K562 (cell line): ENCODE results near the gene KLHL12. TPM values are rescaled to one million over a fixed set of nuclear protein-coding genes. Genes with fewer than 3 reads are reported as not detected.
"Not testable (repeated sequence)": the region's sequence is repeated elsewhere in the genome, so short reads cannot be mapped to it uniquely, and the experiment has no call there.

ENCODE experiments used
- ATAC-seq: fragments of 200-7000 bp; cut with Tn5 transposase; 3 replicates; pipeline ENCODE4 v1.9.1; 2020; ENCODE audit warnings: moderate library complexity
- BruUV-seq: library from RNA; stranded (reverse); fragments of 400-500 nt; replicated peaks from 2 replicates; lab custom pipeline; 2021; lab: Mats Ljungman, UMichigan
- CTCF ChIA-PET: fragments of 300-600 bp; formaldehyde crosslinking; extraction: SDS; loops from one replicate; lab custom pipeline; 2021; ENCODE audit warnings: low intra/inter-chr PET ratio; lab: Yijun Ruan, JAX
- POLR2A ChIA-PET: fragments of 300-600, 350-650 bp; sonication (Branson Sonifier 250); formaldehyde crosslinking; extraction: SDS; loops from one replicate; lab custom pipeline; 2021; ENCODE audit warnings: antibody characterized with exemption, inconsistent platforms; lab: Yijun Ruan, JAX
- DNase-seq, 4 experiments: peaks; one replicate each; pipeline versions ENCODE4 v3.0.0 to v3.0.0-alpha.2; 2011 to 2018; ENCODE audit warnings: low spot score in 3 of 4, mixed read lengths in 3 of 4; ENCODE audit errors: extremely low read depth in 1 of 4
- FAIRE-seq: peaks from 2 replicates; lab custom pipeline; 2011; peaks lifted over from hg19 to GRCh38; lab: Jason Lieb, UNC
- H2AFZ ChIP-seq: 2 replicates; pipeline ENCODE4 v1.6.0; 2011; ENCODE audit warnings: low read depth, low read length, control low read depth, inconsistent platforms
- H3K27ac ChIP-seq: fragments of 200-600 bp; 3 replicates; pipeline ENCODE4 v1.8.0; 2011; ENCODE audit warnings: low read depth, mild to moderate bottlenecking, control low read depth, inconsistent platforms, low read length, moderate library complexity, mixed read lengths; ENCODE audit errors: extremely low read depth
- H3K27me3 ChIP-seq, 2 experiments: fragments of 300-600 bp in 1 of 2; 2 replicates in 1 of 2; 3 replicates in 1 of 2; pipeline versions ENCODE4 v1.6.0 to v1.8.0; 2011; ENCODE audit warnings: inconsistent platforms in 2 of 2, low read length in 2 of 2, mild to moderate bottlenecking in 1 of 2, mixed read lengths in 1 of 2, moderate library complexity in 1 of 2; ENCODE audit not compliant: control insufficient read depth in 2 of 2, insufficient read depth in 2 of 2
- H3K36me3 ChIP-seq: fragments of 300-600 bp; 3 replicates; pipeline ENCODE4 v1.8.0; 2011; ENCODE audit warnings: mild to moderate bottlenecking, low read length, inconsistent platforms; ENCODE audit not compliant: control insufficient read depth, insufficient read depth
- H3K4me1 ChIP-seq, 2 experiments: fragments of 200-600 bp in 1 of 2; replicated peaks in 1 of 2; 2 replicates in 1 of 2; 3 replicates in 1 of 2; pipeline versions ENCODE4 v1.5.1 to v1.8.0; 2011; ENCODE audit warnings: inconsistent platforms in 2 of 2, low read length in 2 of 2, mild to moderate bottlenecking in 1 of 2, mixed read lengths in 1 of 2, moderate library complexity in 1 of 2; ENCODE audit not compliant: control insufficient read depth in 2 of 2, insufficient read depth in 2 of 2
- H3K4me2 ChIP-seq: 2 replicates; pipeline ENCODE4 v1.6.1; 2011; ENCODE audit warnings: low read length, control low read depth, inconsistent platforms, mixed read lengths; ENCODE audit not compliant: insufficient read depth
- H3K4me3 ChIP-seq: fragments of 200-600 bp; sonication (generic), shearing (Covaris generic); 2 replicates; pipeline ENCODE4 v1.5.1; 2016; ENCODE audit warnings: control low read depth, inconsistent platforms
- H3K79me2 ChIP-seq: fragments of 200-600 bp; 3 replicates; pipeline ENCODE4 v1.8.0; 2011; ENCODE audit warnings: low read length, inconsistent platforms; ENCODE audit not compliant: control insufficient read depth, insufficient read depth
- H3K9ac ChIP-seq, 2 experiments: 2 replicates each; pipeline versions ENCODE4 v1.6.0 to v1.6.1; 2011; ENCODE audit warnings: low read depth in 2 of 2, low read length in 2 of 2, control low read depth in 1 of 2, inconsistent platforms in 1 of 2, mild to moderate bottlenecking in 1 of 2, mixed read lengths in 1 of 2; ENCODE audit not compliant: insufficient read depth in 1 of 2
- H3K9me1 ChIP-seq: one replicate; pipeline ENCODE4 v1.6.0; 2011; ENCODE audit warnings: inconsistent platforms, mild to moderate bottlenecking, low read length, moderate library complexity; ENCODE audit not compliant: control insufficient read depth, insufficient read depth
- H3K9me3 ChIP-seq: replicated peaks from 2 replicates; pipeline ENCODE4 v1.5.1; 2011; ENCODE audit warnings: low read depth, low read length, inconsistent platforms; ENCODE audit not compliant: control insufficient read depth, insufficient read depth
- H4K20me1 ChIP-seq: replicated peaks from 2 replicates; pipeline ENCODE4 v1.6.1; 2011; ENCODE audit warnings: low read length, inconsistent platforms, mixed read lengths; ENCODE audit not compliant: control insufficient read depth, insufficient read depth
- ATF7 ChIP-seq: fragments of 450-650 bp; IDR thresholded peaks from 2 replicates; pipeline ENCODE4 v1.7.1; 2014; ENCODE audit warnings: mild to moderate bottlenecking, moderate library complexity
- CC2D1A ChIP-seq: fragments of 450-650 bp; IDR thresholded peaks from 2 replicates; pipeline ENCODE4 v1.6.1; 2017; ENCODE audit warnings: mild to moderate bottlenecking
- CXXC5 ChIP-seq: fragments of 250-450 bp; sonication (Bioruptor Pico); IDR thresholded peaks from 2 replicates; pipeline ENCODE4 v1.8.0; 2022; ENCODE audit warnings: inconsistent platforms, mild to moderate bottlenecking, moderate library complexity
- EP300 ChIP-seq: IDR thresholded peaks from 2 replicates; pipeline ENCODE4 v1.6.1; 2012; ENCODE audit warnings: low read length, improper control_type of control experiment
- FOXK1 ChIP-seq: sonication (generic); formaldehyde crosslinking; IDR thresholded peaks from 2 replicates; pipeline ENCODE4 v1.8.0; 2022; ENCODE audit warnings: missing genetic modification reagents, mild to moderate bottlenecking, borderline replicate concordance
- HLTF ChIP-seq: fragments of 450-650 bp; IDR thresholded peaks from 2 replicates; pipeline ENCODE4 v1.6.1; 2016
- JUNB ChIP-seq: fragments of 450-650 bp; formaldehyde crosslinking; conservative IDR thresholded peaks from 2 replicates; pipeline ENCODE4 v1.4.0; 2020; ENCODE audit warnings: mild to moderate bottlenecking
- KLF16 ChIP-seq: IDR thresholded peaks from 2 replicates; pipeline ENCODE4 v1.6.1; 2016; ENCODE audit warnings: antibody characterized with exemption
- MTA1 ChIP-seq: fragments of 450-650 bp; IDR thresholded peaks from 2 replicates; pipeline ENCODE4 v1.6.1; 2017; ENCODE audit warnings: borderline replicate concordance
- MYNN ChIP-seq, 2 experiments: sonication (generic); formaldehyde crosslinking in 1 of 2; IDR thresholded peaks; 2 replicates each; pipeline versions ENCODE4 v1.5.0 to v1.6.1; 2016 to 2020; ENCODE audit warnings: antibody characterized with exemption in 1 of 2, missing genetic modification reagents in 1 of 2
- POLR2AphosphoS5 ChIP-seq: IDR thresholded peaks from 2 replicates; pipeline ENCODE4 v1.6.1; 2011; ENCODE audit warnings: mild to moderate bottlenecking, low read depth, low read length, moderate library complexity; ENCODE audit not compliant: control insufficient read depth, insufficient read depth
- RBFOX2 ChIP-seq: fragments of 200-400 bp; formaldehyde crosslinking; IDR thresholded peaks from 2 replicates; pipeline ENCODE4 v1.6.1; 2017; ENCODE audit warnings: low read depth, mild to moderate bottlenecking, low read length, moderate library complexity
- TRIM28 ChIP-seq: fragments of 450-650 bp; IDR thresholded peaks from 2 replicates; pipeline ENCODE4 v1.6.1; 2017
- ZFP30 ChIP-seq: fragments of 250-450 bp; sonication (Bioruptor Pico); IDR thresholded peaks from 2 replicates; pipeline ENCODE4 v1.8.0; 2022; ENCODE audit warnings: moderate library complexity, mild to moderate bottlenecking, inconsistent platforms, borderline replicate concordance
- ZKSCAN1 ChIP-seq: fragments of 150-350 bp; IDR thresholded peaks from 2 replicates; pipeline ENCODE4 v1.6.1; 2016; ENCODE audit warnings: low read depth, low read length
- WGBS: fragments of 100-300 bp; shearing (Covaris generic); methylation state at CpG from one replicate; pipeline ENCODE4 v1.1.6; 2016; ENCODE audit warnings: low coverage, mixed read lengths; ENCODE audit not compliant: insufficient coverage; ENCODE audit errors: missing lambda C conversion rate; 5-methylcytosine and 5-hydroxymethylcytosine counted together
- in situ Hi-C: fragments of 300-500 bp; cut with MboI; formaldehyde crosslinking; loops from 4 replicates; pipeline ENCODE4 v1.15.0; 2018; ENCODE audit warnings: inconsistent platforms, mixed read lengths
- intact Hi-C: fragments of 100-400 bp; cut with micrococcal nuclease; formaldehyde crosslinking; loops from 2 replicates; pipeline ENCODE4 v1.14.2; 2022
- polyA plus RNA-seq, 8 experiments: library from polyadenylated mRNA; depleted of rRNA in 4 of 8; stranded (reverse) in 5 of 8; unstranded in 3 of 8; fragments of >200 nt; fragmentation: Nextera tagmentation in 2 of 8; fragmentation: Illumina TruSeq in 1 of 8; extraction: Ambion mirVana in 2 of 8; extraction: Trizol in 1 of 8; gene quantifications; 2 replicates each; pipeline versions ENCODE4 v1.2.1 to v1.2.3, GENCODE V29; 2011 to 2014; ENCODE audit warnings: inconsistent platforms in 1 of 8, missing spikeins in 1 of 8
- total RNA-seq, 7 experiments: library from RNA; depleted of rRNA in 6 of 7; stranded (reverse); fragments of >200 nt in 6 of 7; fragmentation: Illumina TruSeq in 2 of 7; extraction: Trizol in 2 of 7; gene quantifications; 2 replicates each; pipeline versions ENCODE4 v1.2.1 to v1.2.3, GENCODE V29; 2011 to 2021; ENCODE audit warnings: low replicate concordance in 1 of 7
- TF ChIP-seq, protein P1 (sequence below): IDR thresholded peaks from 2 replicates; pipeline ENCODE4 v1.6.1; 2011; ENCODE audit not compliant: insufficient read length; ENCODE audit errors: extremely low read depth
- TF ChIP-seq, protein P2 (sequence below): sonication (generic); formaldehyde crosslinking; IDR thresholded peaks from 2 replicates; pipeline ENCODE4 v1.8.0; 2022; ENCODE audit warnings: missing genetic modification reagents, mild to moderate bottlenecking, moderate library complexity, borderline replicate concordance
- TF ChIP-seq, protein P3 (sequence below): sonication (generic); formaldehyde crosslinking; IDR thresholded peaks from 2 replicates; pipeline ENCODE4 v1.8.0; 2022; ENCODE audit warnings: mild to moderate bottlenecking, missing genetic modification reagents

Gene KLHL12
- total and polyA plus RNA-seq, 9 of the 15 experiments (the other 6 are each of a cell fraction or from before 2014, with no cell fraction given): 23.1 to 85.1 (median 35.0) TPM

DNA sequence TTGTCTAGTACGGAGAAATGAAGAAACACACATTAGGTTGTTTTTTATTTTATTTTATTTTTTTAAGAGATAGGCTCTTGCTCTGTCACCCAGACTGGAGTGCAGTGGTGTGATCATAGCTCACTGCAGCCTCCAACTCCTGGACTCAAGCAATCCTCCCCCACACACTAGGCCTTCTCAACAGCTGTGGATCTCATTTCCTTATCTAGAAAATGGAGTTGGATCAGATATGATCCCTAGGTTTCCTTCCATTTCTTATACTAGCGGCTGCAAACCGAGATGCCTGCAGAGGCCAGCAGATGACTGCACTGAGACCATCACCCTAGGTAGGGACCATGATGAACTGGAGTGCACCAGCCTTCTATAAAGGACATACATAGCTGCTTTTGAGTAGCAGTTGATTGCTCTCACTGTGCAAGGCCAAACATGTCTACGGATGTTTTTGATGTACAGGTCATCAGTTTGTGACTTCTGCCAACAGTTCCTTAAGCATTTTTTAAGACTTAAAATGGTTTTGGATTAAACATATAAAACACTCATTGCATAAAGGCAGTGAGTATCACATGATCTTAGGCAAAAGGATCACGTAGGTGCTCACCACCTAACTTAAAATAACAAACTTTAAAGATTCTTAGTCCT is 11.4 kb upstream of the KLHL12 start (continued):
- no peak for TF ChIP-seq RBFOX2
- TF ChIP-seq JUNB: no peak
- TF ChIP-seq ZFP30: no peak
- peak; percentile 77; the same call in 1 of the 2 replicates for TF ChIP-seq MTA1
- TF ChIP-seq EP300: peak; percentile 68
- TF ChIP-seq FOXK1 (CRISPR knock-in tag): no peak
- peak; percentile 76; the same call in 1 of the 2 replicates for TF ChIP-seq ZKSCAN1
- no peak for TF ChIP-seq MYNN (IDR thresholded peaks at IDR 0.05)
- no peak for TF ChIP-seq MYNN (CRISPR knock-in tag; IDR thresholded peaks at IDR 0.05)
- TF ChIP-seq ATF7: peak; percentile 76
- TF ChIP-seq, protein P1, sequence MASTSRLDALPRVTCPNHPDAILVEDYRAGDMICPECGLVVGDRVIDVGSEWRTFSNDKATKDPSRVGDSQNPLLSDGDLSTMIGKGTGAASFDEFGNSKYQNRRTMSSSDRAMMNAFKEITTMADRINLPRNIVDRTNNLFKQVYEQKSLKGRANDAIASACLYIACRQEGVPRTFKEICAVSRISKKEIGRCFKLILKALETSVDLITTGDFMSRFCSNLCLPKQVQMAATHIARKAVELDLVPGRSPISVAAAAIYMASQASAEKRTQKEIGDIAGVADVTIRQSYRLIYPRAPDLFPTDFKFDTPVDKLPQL: no peak
- TF ChIP-seq KLF16: peak; percentile 80
- TF ChIP-seq TRIM28: peak; percentile 12; the same call in 1 of the 2 replicates
- peak; percentile 11 for TF ChIP-seq CXXC5
- peak; percentile 89 for TF ChIP-seq CC2D1A
- TF ChIP-seq HLTF: no peak
- 0 out of 2 replicates have a peak, but pooled peaks have one; percentile 32 for TF ChIP-seq POLR2AphosphoS5
- TF ChIP-seq, protein P2, sequence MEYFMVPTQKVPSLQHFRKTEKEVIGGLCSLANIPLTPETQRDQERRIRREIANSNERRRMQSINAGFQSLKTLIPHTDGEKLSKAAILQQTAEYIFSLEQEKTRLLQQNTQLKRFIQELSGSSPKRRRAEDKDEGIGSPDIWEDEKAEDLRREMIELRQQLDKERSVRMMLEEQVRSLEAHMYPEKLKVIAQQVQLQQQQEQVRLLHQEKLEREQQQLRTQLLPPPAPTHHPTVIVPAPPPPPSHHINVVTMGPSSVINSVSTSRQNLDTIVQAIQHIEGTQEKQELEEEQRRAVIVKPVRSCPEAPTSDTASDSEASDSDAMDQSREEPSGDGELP (CRISPR knock-in tag): peak; percentile 95
- TF ChIP-seq, protein P3, sequence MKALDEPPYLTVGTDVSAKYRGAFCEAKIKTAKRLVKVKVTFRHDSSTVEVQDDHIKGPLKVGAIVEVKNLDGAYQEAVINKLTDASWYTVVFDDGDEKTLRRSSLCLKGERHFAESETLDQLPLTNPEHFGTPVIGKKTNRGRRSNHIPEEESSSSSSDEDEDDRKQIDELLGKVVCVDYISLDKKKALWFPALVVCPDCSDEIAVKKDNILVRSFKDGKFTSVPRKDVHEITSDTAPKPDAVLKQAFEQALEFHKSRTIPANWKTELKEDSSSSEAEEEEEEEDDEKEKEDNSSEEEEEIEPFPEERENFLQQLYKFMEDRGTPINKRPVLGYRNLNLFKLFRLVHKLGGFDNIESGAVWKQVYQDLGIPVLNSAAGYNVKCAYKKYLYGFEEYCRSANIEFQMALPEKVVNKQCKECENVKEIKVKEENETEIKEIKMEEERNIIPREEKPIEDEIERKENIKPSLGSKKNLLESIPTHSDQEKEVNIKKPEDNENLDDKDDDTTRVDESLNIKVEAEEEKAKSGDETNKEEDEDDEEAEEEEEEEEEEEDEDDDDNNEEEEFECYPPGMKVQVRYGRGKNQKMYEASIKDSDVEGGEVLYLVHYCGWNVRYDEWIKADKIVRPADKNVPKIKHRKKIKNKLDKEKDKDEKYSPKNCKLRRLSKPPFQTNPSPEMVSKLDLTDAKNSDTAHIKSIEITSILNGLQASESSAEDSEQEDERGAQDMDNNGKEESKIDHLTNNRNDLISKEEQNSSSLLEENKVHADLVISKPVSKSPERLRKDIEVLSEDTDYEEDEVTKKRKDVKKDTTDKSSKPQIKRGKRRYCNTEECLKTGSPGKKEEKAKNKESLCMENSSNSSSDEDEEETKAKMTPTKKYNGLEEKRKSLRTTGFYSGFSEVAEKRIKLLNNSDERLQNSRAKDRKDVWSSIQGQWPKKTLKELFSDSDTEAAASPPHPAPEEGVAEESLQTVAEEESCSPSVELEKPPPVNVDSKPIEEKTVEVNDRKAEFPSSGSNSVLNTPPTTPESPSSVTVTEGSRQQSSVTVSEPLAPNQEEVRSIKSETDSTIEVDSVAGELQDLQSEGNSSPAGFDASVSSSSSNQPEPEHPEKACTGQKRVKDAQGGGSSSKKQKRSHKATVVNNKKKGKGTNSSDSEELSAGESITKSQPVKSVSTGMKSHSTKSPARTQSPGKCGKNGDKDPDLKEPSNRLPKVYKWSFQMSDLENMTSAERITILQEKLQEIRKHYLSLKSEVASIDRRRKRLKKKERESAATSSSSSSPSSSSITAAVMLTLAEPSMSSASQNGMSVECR: no peak

DNA sequence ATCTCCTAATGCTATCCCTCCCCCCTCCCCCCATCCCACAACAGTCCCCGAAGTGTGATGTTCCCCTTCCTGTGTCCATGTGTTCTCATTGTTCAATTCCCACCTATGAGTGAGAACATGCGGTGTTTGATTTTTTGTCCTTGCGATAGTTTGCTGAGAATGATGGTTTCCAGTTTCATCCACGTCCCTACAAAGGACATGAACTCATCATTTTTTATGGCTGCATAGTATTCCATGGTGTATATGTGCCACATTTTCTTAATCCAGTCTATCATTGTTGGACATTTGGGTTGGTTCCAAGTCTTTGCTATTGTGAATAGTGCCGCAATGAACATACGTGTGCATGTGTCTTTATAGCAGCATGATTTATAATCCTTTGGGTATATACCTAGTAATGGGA is 9.4 kb upstream of the KLHL12 start:
- in situ Hi-C loops, DNase-seq, CTCF ChIA-PET, H3K4me3 ChIP-seq, H3K27me3 ChIP-seq, H2AFZ ChIP-seq, BruUV-seq, H3K9me3 ChIP-seq, H3K4me2 ChIP-seq, H3K9ac ChIP-seq, H3K27ac ChIP-seq, H4K20me1 ChIP-seq, H3K9me1 ChIP-seq, POLR2A ChIA-PET, intact Hi-C loops, ATAC-seq, FAIRE-seq, H3K79me2 ChIP-seq: not testable (repeated sequence)
- no CpG with 5 or more reads among the region's 6 CpGs for WGBS
- H3K4me1 ChIP-seq: peaks cover 0 to 12% of the 10 kb centered on the region in 2 experiments; a peak in 3 of 5 replicates
- H3K36me3 ChIP-seq: peaks cover 12% of the 10 kb centered on the region
